HG03439 (cell line): ENCODE results near the gene SPINK1.
"Not testable (repeated sequence)": the region's sequence is repeated elsewhere in the genome, so short reads cannot be mapped to it uniquely, and the experiment has no call there.

Experiments
- ATAC-seq: cut with Tn5 transposase; IDR thresholded peaks from one replicate; pipeline ENCODE4 v1.9.1; 2021; ENCODE audit warnings: mild to moderate bottlenecking, moderate library complexity; ENCODE audit not compliant: unreplicated experiment

SPINK1 gene

GRCh38 chr5:147831465-147831864, at the start of gene SPINK1:
SPINK1 (minus strand) TSS chr5:147831671; CDS start chr5:147831577, 94 bp downstream.
- no peak for ATAC-seq

DNA sequence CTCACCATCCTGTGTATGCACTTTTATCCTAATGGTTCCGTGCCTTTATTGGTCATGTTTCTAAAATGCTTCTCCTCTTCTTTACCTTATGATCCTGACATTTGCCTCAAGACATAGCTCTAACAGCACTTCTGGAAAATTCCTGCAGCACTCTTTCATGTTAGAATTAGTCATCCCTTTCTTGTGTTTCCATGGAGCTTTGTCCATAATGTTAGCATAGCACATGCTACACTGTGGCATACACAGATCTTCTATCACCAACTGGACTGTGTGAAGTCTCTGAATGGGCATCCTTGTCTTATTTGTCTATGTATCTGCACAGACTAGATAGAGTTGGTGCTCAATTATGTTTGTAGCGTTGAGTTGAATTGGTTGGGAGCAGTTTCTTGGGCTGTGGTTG, 49.0 kb upstream of the SPINK1 start:
- ATAC-seq: no peak

GRCh38 chr5:147879784-147880183, 48.3 kb upstream of the SPINK1 start:
- no peak for ATAC-seq

- ATAC-seq: no peak
Observed at GRCh38 chr5:147878066-147878759, 46.7 kb upstream of the SPINK1 start, which contains the start of gene SCGB3A2. SCGB3A2 (plus strand) TSS chr5:147878711; CDS start chr5:147878804, 93 bp downstream.

DNA sequence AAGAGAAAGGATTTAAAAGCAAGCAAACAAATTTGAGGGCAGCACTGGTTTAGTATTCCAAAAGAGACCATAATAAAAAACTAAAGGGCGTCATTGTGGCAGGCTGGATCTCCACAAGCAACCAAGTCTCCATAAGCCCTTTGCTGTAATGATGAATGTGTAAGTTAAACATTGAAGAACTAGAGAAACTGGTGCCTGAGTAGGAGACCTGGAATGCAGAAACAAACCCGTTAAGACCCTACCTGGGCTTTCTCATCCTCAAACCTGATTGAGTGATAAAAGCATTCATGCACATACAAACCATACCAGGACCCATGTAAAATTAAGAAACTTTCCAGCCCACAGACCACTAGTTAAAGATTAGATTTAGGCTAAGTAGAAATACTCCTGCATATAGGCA, 45.2 kb upstream of the SPINK1 start:
- no peak for ATAC-seq

DNA sequence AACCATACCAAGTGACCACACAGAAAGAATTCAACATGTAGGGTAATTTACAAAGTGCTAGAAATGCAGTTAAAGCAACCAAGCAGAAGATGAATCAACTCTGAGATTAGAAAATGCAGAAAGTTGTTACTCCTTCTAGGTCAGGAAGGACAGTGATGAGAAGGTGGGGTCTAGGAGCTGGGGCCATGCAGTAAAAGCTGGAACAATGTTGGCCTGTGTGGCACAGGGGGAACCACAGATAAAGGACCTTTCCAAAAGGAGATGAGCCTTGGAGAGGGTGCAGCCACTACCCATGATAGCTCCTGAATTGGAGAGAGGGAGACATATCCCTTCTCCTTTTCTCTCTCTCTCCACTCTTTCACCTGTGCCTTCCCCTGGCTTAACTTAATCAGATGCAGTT, 44.7 kb upstream of the SPINK1 start:
- ATAC-seq: no peak

DNA sequence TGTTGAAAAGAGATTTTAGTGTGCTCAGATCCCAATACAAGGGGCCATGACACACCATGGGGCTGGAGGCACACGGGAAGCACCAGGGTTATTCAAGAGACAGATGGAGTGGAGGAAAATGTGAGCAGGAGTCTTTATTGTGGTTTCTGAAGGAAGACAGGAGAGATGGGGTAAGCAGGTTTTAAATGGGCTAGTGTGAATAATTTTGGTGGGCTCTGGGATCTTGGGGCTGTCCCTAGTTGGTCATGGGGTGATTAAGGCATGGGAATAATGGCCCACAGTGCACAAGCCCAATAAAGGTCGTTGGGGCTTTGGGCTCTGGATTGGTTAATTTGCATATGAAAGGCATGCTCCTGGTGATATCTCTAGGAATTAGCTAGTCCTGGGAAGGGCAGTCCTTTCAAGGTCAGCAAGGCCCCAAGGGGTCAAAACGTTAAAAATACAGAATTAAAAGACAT, 43.5 kb upstream of the SPINK1 start:
- no peak for ATAC-seq

DNA sequence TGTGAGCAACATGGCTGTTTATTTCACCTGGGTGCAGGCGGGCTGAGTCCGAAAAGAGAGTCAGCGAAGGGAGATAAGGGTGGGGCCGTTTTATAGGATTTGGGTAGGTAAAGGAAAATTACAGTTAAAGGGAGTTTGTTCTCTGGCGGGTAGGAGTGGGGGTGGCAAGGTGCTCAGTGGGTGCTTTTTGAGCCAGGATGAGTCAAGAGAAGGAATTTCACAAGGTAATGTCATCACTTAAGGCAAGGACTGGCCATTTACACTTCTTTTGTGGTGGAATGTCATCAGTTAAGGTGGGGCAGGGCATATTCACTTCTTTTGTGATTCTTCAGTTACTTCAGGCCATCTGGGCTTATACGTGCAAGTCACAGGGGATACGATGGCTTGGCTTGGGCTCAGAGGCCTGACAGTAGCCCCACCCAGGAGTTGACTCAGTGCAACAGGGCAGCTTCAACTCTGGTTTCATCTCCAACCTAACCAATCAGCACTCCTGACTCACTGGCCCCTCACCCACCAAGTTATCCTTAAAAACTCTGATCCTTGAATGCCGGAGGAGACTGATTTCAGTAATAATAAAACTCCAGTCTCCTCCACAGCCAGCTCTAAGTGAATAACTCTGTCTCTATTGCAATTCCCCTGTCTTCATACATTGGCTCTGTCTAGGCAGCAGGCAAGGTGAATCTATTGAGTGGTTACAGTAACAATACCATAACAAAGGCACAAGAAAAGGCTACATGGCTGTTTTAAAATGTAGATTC, 42.8 kb upstream of the SPINK1 start:
- ATAC-seq: not testable (repeated sequence)

GRCh38 chr5:147872744-147873435, 41.4 kb upstream of the SPINK1 start:
- ATAC-seq: not testable (repeated sequence)

DNA sequence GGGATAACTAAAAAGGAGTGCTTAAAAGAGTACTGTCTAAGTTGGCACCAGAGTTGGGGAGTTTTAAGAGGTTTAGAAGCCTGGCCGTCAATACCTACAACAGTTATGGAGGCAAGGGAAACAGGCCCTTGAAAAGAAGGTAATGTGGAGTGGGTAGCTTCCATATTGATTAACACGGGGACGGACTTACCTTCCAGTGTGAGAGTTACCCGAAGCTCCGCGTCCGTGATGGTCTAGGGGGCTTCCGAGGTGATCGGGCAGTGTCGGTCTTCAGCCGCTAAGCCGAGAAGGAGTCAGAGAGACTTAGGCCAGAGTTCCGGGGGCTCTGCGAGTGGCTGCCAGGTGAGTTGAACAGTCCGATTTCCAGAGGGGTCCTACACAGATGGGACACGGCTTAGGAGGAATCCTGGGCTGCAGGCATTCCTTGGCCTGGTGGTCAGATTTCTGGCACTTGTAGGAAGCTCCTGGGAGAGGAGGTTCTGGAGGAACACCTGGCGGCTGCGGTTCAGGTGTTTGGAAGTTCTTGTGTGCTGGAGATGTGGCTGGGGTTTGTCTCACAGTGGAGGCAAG, 40.6 kb upstream of the SPINK1 start:
- ATAC-seq: not testable (repeated sequence)

DNA sequence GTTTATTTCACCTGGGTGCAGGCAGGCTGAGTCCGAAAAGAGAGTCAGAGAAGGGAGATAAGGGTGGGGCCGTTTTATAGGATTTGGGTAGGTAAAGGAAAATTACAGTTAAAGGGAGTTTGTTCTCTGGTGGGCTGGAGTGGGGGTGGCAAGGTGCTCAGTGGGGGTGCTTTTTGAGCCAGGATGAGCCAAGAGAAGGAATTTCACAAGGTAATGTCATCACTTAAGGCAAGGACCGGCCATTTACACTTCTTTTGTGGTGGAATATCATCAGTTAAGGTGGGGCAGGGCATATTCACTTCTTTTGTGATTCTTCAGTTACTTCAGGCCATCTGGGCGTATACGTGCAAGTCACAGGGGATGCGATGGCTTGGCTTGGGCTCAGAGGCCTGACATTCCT, 38.4 kb upstream of the SPINK1 start:
- not testable (repeated sequence) for ATAC-seq

DNA sequence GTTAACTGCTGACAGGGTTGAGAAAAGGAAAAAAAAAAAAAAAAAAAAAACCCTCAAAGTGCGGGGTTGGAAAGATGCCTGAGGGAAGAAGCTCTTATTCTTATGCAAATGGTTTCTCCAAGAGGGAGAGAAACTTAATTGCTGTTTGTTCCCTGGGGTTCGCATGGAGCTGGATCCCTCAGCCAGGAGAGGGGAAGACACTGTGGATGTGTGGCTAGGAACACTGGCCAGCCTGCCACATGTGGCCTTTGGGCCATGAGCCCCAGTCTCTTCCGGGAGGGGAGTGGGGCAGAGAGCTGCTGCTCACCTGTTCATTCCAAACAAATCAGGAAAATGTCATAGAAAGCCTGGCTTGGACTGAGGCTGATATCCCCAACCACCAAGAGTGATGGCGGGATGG, 37.6 kb upstream of the SPINK1 start:
- ATAC-seq: no peak

DNA sequence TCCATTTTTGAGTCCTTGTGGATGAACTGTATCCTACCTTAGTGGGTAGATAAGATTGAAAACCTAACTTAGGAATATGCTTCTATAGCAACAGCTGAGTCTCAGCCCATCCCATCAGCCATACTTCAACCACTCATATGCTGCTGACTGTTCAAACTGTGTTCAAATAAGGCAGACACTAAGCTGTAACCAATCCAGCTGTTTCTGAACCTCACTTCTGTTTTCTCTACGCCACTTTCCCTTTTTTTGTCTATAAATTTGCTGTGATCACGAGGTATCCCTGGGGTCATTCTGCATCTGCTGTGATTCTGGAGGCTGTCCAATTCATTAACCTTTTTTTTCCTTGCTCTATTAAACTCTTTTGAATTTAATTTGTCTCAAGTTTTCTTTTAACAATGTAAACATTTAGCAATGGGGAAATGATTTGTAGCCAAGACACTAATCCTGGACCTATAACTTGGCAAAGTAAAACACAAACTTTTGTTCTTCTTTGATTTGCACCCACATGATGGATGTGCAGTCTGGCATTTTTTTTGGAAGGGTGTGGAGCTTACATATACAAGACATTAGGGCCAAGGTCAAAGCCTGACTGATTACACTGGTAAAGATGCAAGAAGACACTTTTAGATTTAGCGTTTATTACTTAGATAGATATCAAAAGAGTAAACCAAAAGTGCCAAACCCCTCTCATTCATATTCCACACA, 32.1 kb upstream of the SPINK1 start:
- no peak for ATAC-seq

GRCh38 chr5:147860641-147861025, 29.2 kb upstream of the SPINK1 start:
- no peak for ATAC-seq

- ATAC-seq: no peak
Observed at GRCh38 chr5:147859962-147860640, 28.6 kb upstream of the SPINK1 start.

DNA sequence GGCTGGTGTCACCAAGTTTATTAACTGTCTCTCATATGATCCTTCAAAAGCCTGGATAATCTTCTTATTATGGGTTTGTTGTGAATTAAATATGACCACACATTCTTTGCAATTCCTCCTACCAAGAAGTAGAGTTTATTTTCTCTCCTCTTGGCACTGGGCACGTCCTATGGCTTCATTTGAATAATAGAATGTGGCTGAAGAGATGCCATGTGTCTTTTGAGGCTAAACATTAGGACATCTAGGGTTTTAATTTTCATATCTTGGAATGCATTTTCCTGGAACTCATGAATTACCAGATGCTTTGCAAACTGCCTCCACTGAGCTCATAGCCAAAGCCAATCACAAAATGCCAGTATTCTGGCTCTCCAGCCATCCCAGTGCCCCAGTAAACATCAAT, 27.1 kb upstream of the SPINK1 start:
- ATAC-seq: no peak

DNA sequence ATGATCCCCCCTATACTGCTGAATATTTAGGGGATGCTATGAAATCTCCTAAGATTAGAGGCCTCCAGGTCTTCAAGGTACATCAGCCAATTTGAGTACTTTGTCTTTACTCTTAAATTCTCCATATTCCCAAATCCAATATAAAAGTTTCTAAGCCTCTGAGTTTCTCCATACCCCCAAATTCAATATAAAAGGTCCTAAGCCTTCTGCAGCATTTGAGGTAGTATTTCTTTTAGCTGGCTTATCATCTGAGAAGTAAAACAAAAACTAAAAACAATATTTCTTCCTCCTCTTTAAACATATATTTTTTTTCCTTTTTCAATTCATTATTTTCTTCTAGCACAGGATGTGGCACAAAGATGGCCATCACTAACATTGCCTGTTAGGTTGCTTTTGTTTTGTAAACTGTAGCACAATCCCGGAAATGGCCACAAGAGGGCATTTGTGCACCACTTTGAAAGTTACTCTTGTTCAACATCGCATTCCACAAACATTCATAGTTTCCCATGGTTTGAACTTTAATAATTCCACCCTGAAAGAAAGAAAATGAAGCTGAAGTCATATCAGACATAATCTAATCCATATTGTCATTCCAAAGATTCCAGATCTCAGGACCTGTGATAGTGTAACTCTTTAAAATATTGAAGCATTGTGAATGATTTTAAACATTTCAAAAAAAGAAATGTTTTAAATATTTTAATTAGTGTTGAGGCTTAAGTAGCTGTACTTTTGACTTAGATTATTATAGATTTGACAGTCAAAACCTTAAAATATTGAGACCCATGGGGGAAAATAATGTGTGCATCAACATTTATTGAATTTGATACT, 26.0 kb upstream of the SPINK1 start:
- peak; percentile 87 for ATAC-seq

DNA sequence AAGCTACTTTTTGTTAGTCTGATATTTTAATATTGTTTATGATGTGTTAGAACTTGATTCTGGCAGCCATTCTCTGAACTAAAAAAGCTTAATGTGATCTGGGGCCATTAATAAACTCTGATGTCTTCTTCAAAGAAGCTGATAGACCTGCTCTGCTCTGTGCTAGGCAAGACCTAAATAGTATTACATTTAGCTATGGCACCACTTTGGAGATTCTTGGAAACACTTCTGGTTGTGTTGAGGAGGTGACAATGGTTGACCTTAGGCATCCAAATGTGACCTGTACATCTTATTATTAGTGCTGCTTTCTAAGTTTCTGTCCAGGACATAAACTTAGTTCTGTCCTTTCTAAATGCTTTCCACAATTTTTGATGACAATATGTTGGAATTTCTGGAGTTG, 25.3 kb upstream of the SPINK1 start:
- ATAC-seq: no peak

GRCh38 chr5:147855774-147856069, 24.3 kb upstream of the SPINK1 start:
- ATAC-seq: no peak
